ENCODE results near the gene PLEKHA8.

DNA sequence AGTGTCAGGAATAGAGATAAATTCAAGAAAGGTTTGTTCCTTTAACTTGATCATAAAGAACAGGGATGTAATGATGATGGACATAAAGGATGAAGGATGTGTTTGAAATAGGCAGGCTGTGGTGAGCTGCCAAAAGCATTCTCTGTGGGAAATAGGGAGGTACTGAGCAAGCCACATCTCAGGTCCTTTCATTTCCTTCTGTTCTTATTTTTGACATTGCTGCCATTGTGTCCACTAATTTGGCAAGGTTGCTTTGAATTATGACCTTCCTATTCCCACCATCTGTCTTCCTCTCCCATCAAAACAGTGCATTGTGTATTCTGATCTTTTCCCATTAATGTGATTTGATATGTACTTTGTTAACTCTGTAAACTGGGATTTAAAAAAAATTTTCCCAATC lies 48.1 kb upstream of the PLEKHA8 start:
- no peak for TF ChIP-seq POLR2A (IDR thresholded peaks at IDR 0.05)
- TF ChIP-seq CTCF (IDR thresholded peaks at IDR 0.05 in 4 of 5, conservative IDR thresholded peaks at IDR 0.05 in 1 of 5), result no peak
